ENCODE results near the gene IFNK.

DNA sequence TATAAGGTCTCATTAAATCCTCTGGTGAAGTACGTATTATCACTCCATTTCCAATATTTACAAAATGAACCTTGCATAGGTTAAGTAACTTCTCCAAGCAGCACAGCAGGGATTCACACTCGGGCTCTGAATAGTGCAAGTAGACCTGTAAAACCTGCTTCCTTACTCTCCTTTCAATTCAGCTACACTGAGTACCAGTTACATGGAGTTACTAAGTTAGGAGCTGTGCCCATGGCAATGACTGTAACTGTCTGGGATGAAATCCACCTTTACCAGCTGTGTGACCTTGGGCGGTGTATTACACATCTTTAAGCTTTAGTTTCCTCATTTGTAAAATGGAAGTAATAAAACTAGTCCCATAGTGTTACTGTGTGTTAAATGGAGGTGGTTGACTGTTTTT, 21.4 kb downstream of the IFNK start:
- TF ChIP-seq, protein P1, sequence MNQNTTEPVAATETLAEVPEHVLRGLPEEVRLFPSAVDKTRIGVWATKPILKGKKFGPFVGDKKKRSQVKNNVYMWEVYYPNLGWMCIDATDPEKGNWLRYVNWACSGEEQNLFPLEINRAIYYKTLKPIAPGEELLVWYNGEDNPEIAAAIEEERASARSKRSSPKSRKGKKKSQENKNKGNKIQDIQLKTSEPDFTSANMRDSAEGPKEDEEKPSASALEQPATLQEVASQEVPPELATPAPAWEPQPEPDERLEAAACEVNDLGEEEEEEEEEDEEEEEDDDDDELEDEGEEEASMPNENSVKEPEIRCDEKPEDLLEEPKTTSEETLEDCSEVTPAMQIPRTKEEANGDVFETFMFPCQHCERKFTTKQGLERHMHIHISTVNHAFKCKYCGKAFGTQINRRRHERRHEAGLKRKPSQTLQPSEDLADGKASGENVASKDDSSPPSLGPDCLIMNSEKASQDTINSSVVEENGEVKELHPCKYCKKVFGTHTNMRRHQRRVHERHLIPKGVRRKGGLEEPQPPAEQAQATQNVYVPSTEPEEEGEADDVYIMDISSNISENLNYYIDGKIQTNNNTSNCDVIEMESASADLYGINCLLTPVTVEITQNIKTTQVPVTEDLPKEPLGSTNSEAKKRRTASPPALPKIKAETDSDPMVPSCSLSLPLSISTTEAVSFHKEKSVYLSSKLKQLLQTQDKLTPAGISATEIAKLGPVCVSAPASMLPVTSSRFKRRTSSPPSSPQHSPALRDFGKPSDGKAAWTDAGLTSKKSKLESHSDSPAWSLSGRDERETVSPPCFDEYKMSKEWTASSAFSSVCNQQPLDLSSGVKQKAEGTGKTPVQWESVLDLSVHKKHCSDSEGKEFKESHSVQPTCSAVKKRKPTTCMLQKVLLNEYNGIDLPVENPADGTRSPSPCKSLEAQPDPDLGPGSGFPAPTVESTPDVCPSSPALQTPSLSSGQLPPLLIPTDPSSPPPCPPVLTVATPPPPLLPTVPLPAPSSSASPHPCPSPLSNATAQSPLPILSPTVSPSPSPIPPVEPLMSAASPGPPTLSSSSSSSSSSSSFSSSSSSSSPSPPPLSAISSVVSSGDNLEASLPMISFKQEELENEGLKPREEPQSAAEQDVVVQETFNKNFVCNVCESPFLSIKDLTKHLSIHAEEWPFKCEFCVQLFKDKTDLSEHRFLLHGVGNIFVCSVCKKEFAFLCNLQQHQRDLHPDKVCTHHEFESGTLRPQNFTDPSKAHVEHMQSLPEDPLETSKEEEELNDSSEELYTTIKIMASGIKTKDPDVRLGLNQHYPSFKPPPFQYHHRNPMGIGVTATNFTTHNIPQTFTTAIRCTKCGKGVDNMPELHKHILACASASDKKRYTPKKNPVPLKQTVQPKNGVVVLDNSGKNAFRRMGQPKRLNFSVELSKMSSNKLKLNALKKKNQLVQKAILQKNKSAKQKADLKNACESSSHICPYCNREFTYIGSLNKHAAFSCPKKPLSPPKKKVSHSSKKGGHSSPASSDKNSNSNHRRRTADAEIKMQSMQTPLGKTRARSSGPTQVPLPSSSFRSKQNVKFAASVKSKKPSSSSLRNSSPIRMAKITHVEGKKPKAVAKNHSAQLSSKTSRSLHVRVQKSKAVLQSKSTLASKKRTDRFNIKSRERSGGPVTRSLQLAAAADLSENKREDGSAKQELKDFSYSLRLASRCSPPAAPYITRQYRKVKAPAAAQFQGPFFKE (tag by site-specific recombination; IDR thresholded peaks at IDR 0.05; ENCODE audit: borderline replicate concordance): no peak
- TF ChIP-seq, protein P2, sequence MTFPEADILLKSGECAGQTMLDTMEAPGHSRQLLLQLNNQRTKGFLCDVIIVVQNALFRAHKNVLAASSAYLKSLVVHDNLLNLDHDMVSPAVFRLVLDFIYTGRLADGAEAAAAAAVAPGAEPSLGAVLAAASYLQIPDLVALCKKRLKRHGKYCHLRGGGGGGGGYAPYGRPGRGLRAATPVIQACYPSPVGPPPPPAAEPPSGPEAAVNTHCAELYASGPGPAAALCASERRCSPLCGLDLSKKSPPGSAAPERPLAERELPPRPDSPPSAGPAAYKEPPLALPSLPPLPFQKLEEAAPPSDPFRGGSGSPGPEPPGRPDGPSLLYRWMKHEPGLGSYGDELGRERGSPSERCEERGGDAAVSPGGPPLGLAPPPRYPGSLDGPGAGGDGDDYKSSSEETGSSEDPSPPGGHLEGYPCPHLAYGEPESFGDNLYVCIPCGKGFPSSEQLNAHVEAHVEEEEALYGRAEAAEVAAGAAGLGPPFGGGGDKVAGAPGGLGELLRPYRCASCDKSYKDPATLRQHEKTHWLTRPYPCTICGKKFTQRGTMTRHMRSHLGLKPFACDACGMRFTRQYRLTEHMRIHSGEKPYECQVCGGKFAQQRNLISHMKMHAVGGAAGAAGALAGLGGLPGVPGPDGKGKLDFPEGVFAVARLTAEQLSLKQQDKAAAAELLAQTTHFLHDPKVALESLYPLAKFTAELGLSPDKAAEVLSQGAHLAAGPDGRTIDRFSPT (tag by site-specific recombination; IDR thresholded peaks at IDR 0.05): no peak
- TF ChIP-seq PRDM1 (tag by site-specific recombination; IDR thresholded peaks at IDR 0.05): no peak

All from HEK293 (cell line).